ENCODE data around the gene MT3. TPM values are rescaled to one million over a fixed set of nuclear protein-coding genes. Genes with fewer than 3 reads are reported as not detected.

Gene MT3
- total and polyA plus RNA-seq, 2 of the 13 experiments (the other 11 are each of a cell fraction or from before 2014, with no cell fraction given): not detected

DNA sequence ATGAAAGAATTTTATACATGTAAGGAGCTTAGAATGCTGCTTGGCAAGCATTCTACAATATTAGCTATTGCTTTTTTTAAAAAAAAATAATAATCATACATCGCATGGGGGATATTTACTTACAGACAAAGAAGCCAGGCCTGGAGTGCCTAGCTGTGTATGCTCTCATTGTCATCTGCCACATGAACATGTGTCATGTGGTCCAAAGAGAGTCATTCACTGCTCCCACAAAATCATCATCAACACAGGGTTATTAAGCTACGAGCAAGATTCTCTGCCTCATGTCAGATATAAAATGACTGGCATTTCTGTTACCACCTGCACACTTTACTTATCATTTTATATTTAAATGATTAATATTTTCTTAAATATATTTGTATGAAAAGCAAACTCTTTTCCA is 34.3 kb downstream of the MT3 start:
- POLR2A ChIA-PET: interaction anchor here (1.2 to 4.8 kb wide), 3 partner anchors 13 to 59 kb away, joined by 3 to 83 read pairs (median 4); partner anchors contain the start of genes MT1X and MT2A
- Histone ChIP-seq H3K9me3 (ENCODE audit: low read length) (no peaks in the 10 kb centered on the region), H3K27ac (ENCODE audit: extremely low read length, insufficient read depth, low read length) (no peak overlapping the region), H2AFZ (ENCODE audit: low read length) (no peak overlapping the region), H4K20me1 (ENCODE audit: insufficient read depth, low read length) (no peaks in the 10 kb centered on the region), H3K4me2 (ENCODE audit: low read depth, low read length) (no peak overlapping the region), H3K36me3 (replicated peaks in 1 of 2; ENCODE audit: control insufficient read depth in 1 of 2, insufficient read depth in 2 of 2, low read length in 2 of 2) (no peaks in the 10 kb centered on the region), H3K27me3 (ENCODE audit: control insufficient read depth in 1 of 2, insufficient read depth in 2 of 2, low read length in 2 of 2) (peaks cover 2 to 29% of the 10 kb centered on the region in 2 experiments; a peak in 4 of 5 replicates), H3K4me3 (replicated peaks in 1 of 3; ENCODE audit: insufficient read depth in 1 of 3, low read depth in 2 of 3, low read length in 3 of 3) (no peak overlapping the region), H3K79me2 (ENCODE audit: insufficient read depth, low read length) (no peaks in the 10 kb centered on the region), H3K4me1 (ENCODE audit: insufficient read depth, low read length) (peaks cover 58% of the 10 kb centered on the region), H3K9ac (ENCODE audit: insufficient read depth, low read depth, low read length) (no peak overlapping the region)
- no TSS peak for BruUV-seq (replicated peaks)
- CTCF ChIA-PET (ENCODE audit: low intra/inter-chr PET ratio, low total read pairs): no interaction called here
- no peak for ATAC-seq
- intact Hi-C loops (cut with micrococcal nuclease; ENCODE audit: unreplicated experiment) (no loop called here), in situ Hi-C loops (cut with HindIII; ENCODE audit: extremely low pct_ligation_motif_present, low pct_unique_long_range_greater_than_20kb) (no loop called here)
- TF ChIP-seq SMC3 (IDR thresholded peaks at IDR 0.05; ENCODE audit: low read length): no peak
- no peak for TF ChIP-seq MIER3 (CRISPR knock-in tag; IDR thresholded peaks at IDR 0.05; ENCODE audit: borderline replicate concordance)
- TF ChIP-seq PPARG (CRISPR knock-in tag; conservative IDR thresholded peaks at IDR 0.05): no peak
- no peak for TF ChIP-seq CCAR2 (optimal IDR thresholded peaks at IDR 0.05; ENCODE audit: low read depth, low read length)
- no peak for TF ChIP-seq ZNF749 (CRISPR knock-in tag; IDR thresholded peaks at IDR 0.05; ENCODE audit: borderline replicate concordance)
- TF ChIP-seq, protein P1, sequence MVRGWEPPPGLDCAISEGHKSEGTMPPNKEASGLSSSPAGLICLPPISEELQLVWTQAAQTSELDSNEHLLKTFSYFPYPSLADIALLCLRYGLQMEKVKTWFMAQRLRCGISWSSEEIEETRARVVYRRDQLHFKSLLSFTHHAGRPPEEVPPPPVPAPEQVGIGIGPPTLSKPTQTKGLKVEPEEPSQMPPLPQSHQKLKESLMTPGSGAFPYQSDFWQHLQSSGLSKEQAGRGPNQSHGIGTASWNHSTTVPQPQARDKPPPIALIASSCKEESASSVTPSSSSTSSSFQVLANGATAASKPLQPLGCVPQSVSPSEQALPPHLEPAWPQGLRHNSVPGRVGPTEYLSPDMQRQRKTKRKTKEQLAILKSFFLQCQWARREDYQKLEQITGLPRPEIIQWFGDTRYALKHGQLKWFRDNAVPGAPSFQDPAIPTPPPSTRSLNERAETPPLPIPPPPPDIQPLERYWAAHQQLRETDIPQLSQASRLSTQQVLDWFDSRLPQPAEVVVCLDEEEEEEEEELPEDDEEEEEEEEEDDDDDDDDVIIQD (CRISPR knock-in tag; IDR thresholded peaks at IDR 0.05; ENCODE audit: low read depth): no peak
- TF ChIP-seq ZBTB8A (CRISPR knock-in tag; IDR thresholded peaks at IDR 0.05; ENCODE audit: borderline replicate concordance, low read depth): no peak
- no peak for FAIRE-seq
- no peak for DNase-seq (ENCODE audit: low spot score)
- WGBS (ENCODE audit: low lambda C conversion rate): 83% methylated on average over 2 of the region's 2 CpGs

Measured in HepG2 (cell line).